GM18517 (cell line): Measurements from ENCODE around the gene ANKS6.

Experiments
- ATAC-seq: cut with Tn5 transposase; IDR thresholded peaks from one replicate; pipeline ENCODE4 v1.9.1; 2021; ENCODE audit warnings: mild to moderate bottlenecking, moderate library complexity; ENCODE audit not compliant: unreplicated experiment

Gene ANKS6

GRCh38 chr9:98774746-98775145 lies 21.6 kb downstream of the ANKS6 start:
- ATAC-seq = no peak

DNA sequence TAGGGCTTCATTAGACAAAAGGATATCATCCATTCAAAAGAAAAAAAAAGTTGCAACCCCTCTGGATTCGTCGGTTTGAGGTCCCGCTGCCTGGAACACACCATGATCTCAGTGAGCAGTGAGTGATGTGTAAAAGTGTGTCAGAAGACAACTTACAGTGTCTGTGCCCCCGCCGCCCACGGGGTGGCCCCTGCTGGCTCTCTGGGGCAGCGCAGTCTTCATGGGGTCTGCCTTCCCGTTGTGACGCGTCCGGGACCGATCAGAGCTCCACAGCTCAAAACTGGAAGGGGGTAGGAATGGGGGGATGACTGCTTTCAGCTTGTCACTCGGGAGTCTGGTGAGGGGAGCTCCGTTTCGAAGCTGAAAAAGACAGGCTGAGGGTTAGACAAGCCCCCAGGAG lies 22.6 kb downstream of the ANKS6 start:
- no peak for ATAC-seq

GRCh38 chr9:98772364-98773155 lies 23.8 kb downstream of the ANKS6 start:
- ATAC-seq = no peak

DNA sequence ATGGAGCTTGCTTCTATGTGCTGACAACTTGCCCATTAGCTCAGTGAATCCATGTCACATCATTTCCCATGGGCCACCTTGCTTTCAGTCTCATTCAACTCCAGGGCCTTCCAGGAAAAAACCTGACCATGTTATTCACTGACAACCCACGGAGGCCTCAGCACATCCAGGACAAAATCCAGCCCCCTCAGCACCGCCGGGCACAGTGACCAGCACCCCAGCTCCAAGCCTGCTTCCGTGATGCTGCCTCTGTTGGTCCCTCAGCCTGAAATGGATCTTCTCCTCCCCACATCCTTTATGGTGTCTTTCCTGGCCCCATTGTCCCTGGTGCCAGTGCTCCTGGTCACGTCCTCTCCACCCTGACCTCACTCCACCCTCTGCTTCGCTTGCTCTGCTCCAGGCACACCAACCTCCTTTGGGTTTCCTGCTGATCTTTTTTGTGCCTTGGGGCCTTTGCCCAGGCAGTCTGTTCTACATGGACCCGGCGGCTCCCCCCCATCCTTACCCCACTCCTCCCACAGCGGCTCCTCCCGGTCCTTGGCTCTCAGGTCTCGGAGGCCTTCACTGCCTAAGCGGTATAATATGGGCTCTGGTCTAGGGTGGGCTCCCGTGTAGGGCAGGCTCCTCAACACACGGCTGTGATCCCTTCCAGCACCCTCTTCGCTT lies 25.0 kb downstream of the ANKS6 start:
- no peak for ATAC-seq

DNA sequence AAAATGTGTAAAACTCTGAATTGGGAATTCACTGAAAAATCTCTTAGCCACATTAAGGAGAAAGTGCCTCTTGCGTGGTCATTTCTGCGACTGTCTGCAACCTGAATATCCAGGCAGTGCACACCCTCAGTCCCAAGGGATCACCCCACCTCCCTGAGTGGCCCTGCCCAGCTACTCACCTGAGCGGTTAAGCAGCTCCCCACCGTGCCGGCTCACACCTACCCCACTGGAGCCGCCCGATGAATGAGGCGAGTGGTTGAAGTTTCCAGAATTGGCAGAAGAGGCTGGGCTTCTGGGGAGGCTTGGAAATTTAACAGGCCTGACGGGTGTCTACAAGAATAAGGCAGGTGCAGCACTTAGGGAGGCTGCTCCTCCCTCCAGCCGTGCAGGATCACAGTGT lies 25.6 kb downstream of the ANKS6 start:
- no peak for ATAC-seq

DNA sequence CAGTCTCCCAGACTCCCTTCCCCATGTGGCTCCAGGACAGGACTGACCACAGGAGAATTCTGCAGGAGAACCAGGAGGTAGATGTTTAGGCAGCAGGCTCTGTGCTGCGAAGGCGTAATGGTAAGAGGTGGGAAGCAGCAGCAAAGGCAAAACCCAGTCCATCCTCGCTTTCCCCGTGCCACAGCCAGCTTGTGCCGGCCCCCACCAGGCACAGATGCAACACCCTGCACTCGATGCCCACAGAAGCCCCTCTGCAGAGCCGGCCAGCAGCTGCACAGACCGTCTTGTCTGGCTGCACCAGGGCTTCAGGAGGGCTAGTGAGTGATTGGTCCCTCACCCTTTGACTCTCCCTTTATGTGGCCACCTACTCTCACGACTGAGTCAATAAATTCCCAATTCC lies 28.0 kb downstream of the ANKS6 start:
- ATAC-seq = no peak

- ATAC-seq = no peak
Measured at GRCh38 chr9:98767915-98768314, 28.4 kb downstream of the ANKS6 start.

GRCh38 chr9:98767196-98767595 lies 29.2 kb downstream of the ANKS6 start:
- no peak for ATAC-seq

DNA sequence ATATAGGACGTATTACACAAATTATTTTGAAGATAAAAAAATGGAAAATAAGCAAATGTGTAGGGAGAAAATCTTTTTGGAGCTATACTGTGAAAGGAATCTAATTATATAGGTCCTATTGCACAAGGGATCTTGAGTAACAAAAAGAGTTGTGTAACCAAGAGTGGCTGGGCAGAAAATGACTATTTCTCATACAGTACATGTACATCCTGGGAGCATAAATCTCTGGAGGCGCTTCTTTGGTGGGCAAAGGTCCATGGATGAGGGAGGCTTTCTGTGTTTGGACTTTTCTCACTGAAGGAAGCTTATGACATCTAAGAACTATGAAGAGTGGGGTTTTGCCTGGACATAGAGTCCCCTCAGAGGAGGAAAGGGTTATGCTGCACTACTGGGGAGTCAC lies 29.8 kb downstream of the ANKS6 start:
- no peak for ATAC-seq

GRCh38 chr9:98765256-98765655 lies 31.1 kb downstream of the ANKS6 start:
- ATAC-seq = no peak

DNA sequence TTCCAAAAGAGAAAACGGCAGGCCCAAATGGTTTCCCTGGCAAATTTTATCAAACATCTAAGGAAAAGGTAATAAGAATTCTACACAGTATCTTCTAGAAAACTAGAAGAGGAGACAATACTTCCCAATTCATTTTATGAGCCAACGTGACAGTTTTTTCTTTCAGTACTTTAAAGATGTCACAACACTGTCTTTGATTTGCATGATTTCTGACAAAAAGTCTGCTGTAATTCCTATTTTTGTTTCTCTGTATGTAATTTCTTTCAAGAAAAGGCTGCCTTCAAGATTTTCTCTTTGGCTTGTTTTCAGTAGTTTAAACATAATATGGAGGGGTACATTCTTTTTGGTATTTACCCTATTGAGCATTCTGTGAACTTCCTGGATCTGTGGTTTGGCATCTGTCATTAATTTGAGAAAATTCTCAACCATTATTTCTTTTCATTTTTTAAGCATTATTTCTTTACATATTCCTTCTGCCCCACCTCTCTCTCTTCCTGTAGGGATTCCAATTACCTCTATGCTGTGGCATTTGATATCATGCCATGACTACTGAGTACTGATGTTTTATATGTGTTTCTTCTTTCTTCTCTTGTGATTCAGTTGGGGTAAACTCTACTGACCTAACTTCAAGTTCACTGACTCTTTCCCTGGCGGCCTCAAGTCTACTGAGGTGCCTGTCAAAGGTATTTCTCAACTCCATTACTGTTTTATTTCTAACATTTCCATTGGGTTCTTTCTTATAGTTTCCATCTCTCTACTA lies 32.2 kb downstream of the ANKS6 start:
- ATAC-seq = no peak

GRCh38 chr9:98760231-98760630 lies 36.1 kb downstream of the ANKS6 start:
- ATAC-seq = no peak

DNA sequence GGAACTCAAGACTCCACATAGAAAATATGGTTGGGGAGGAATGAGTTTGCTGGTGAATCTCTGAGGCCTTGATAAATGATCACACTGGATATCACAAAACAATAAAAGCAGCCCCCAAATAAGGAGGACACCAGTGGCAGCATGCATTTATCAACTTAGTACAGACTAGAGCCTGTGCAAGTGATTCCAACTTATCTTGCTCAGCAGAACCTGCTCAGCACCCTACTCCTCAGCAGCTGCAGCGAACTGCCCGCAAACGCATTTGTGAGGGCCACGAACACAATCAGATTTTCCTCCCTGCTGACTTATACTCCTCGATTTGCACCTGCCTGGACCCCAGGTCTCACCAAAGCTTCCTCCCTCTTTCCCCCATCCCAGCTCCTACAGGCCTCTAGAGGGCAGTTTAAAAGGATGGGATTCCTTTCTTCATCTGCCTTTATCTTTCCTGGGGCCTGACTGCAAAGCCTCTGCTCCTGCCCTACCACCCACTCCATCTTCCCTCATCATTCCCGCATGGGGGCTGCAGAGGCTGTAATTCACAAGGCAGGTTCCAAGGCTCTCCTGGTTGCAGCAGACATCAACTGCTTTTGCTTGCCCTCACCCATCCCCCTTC lies 41.2 kb downstream of the ANKS6 start:
- no peak for ATAC-seq

- no peak for ATAC-seq
Measured at GRCh38 chr9:98751210-98751609, 45.1 kb downstream of the ANKS6 start.

DNA sequence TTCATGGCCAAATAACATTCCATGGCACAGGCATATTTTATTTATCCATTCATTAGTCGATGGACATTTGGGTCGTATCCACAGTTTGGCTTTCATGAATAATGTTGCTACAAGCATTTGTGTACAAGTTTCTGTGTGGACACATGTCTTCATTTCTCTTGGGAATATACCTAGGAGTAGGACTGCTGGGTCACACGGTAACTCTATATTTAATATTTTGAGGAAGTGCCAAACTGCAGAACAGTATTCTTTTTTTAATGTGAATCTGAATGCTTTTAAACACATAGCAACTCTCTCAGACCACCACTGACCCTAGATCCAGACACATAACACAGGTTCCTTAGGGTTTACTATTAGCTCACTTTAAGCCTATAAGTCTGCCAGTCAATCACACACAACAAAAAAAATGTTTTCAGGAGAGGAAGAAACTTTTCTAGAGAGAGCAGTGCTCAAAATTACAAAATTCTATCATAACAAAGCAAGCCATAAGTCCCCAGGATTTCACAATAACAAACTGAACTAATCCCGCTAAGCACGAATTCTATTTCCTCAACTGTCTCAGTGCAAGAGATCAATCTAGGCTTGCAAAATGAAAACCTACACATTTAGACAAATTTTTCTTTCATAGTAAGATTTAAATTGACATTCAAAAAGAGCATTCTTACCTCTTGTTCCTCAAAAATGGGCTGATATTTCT lies 45.8 kb downstream of the ANKS6 start:
- no peak for ATAC-seq

DNA sequence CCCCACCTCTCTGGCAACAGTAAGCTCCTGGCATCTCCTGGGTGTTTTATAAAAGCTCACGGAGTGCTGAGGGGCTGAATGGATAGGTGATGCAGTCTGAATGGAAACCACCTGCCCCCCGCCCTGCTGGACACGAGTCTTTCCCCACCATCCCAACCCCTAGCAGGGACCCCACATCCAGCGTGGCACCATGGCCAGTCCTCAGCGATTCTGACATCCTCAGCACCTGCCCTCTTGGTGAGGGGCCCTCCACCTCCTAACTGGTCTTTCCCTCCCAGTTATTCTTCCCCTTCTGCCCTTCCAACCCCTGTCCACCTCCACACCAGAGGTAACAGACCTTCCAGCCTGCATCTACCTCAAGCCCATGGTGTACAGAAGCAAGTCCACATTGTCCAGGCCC lies 48.9 kb downstream of the ANKS6 start:
- ATAC-seq = no peak

GRCh38 chr9:98745470-98745869 lies 50.9 kb downstream of the ANKS6 start:
- ATAC-seq = no peak

DNA sequence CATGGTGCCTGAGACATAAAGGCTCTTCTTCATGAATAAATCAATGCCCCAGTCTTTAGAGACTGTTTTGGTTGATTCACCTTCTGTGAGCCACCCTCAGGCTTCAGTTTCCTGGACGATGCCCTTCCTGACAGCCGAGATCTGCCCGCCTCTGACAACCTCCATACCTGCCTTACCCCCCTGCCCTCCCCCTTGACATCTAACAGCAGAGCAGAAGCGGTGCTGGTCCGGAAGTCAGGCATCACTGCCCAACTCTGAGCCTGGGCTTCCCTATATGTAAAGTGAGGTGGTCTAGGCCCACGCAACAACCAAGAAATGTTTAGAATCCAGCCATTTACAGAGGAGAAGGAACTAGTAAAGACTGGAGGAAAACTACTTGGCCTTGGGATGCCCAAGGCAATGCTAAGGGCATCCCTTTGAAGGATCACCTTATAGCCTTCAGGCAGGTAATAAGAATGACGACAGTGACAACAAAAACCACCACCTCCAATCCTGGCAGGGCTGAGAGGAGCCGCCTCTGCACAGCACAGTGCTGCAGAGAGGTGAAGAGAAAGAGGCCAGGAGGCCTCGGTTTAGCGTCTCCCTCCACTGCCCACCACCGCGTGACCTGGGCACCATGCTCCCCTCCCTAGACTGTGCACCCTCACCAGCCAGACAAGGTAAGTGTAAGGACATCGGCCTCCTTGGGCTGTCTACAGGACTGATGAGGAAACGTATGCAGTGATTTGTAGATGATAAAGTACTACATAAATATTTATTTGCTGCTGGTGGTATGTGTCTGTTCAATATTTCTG lies 52.3 kb downstream of the ANKS6 start:
- ATAC-seq = no peak

- no peak for ATAC-seq
Measured at GRCh38 chr9:98743329-98743728, 53.0 kb downstream of the ANKS6 start.
